SK-N-SH treated with all-trans-retinoic acid at 6 μM for 48 hours (cell line): ENCODE results near the gene WDSUB1.

Source experiments
- ATAC-seq: fragments of 200-7000 bp; cut with Tn5 transposase; 3 replicates; pipeline ENCODE4 v1.9.1; 2020; ENCODE audit warnings: mild to moderate bottlenecking, moderate library complexity
- BACH2 ChIP-seq: fragments of 250-450 bp; sonication (Bioruptor Pico); IDR thresholded peaks from 2 replicates; pipeline ENCODE4 v1.9.0; 2021; ENCODE audit warnings: mild to moderate bottlenecking, borderline replicate concordance
- CSDC2 ChIP-seq: fragments of 250-450 bp; sonication (Bioruptor Pico); IDR thresholded peaks from 2 replicates; pipeline ENCODE4 v1.5.0; 2020; ENCODE audit warnings: mild to moderate bottlenecking, moderate library complexity
- CSRNP3 ChIP-seq: fragments of 250-450 bp; sonication (Bioruptor Pico); IDR thresholded peaks from 2 replicates; pipeline ENCODE4 v1.5.1; 2021; ENCODE audit warnings: mild to moderate bottlenecking, moderate library complexity
- ESRRG ChIP-seq: fragments of 250-450 bp; sonication (Bioruptor Pico); IDR thresholded peaks from 2 replicates; pipeline ENCODE4 v1.6.1; 2021; ENCODE audit warnings: mild to moderate bottlenecking
- OSR1 ChIP-seq: fragments of 250-450 bp; sonication (Bioruptor Pico); IDR thresholded peaks from 2 replicates; pipeline ENCODE4 v1.8.0; 2022; ENCODE audit warnings: moderate library complexity, mild to moderate bottlenecking, inconsistent platforms
- PATZ1 ChIP-seq: fragments of 250-450 bp; sonication (Bioruptor Pico); IDR thresholded peaks from 2 replicates; pipeline ENCODE4 v1.8.0; 2020; ENCODE audit warnings: mild to moderate bottlenecking, moderate library complexity, borderline replicate concordance
- RARB ChIP-seq: fragments of 250-450 bp; sonication (Bioruptor Pico); IDR thresholded peaks from 2 replicates; pipeline ENCODE4 v1.8.0; 2021; ENCODE audit warnings: mild to moderate bottlenecking, moderate library complexity
- SNAI2 ChIP-seq: fragments of 250-450 bp; sonication (Bioruptor Pico); IDR thresholded peaks from 2 replicates; pipeline ENCODE4 v1.5.0; 2020; ENCODE audit warnings: mild to moderate bottlenecking, moderate library complexity
- TCF4 ChIP-seq: fragments of 250-450 bp; sonication (Bioruptor Pico); IDR thresholded peaks from 2 replicates; pipeline ENCODE4 v1.8.0; 2021; ENCODE audit warnings: mild to moderate bottlenecking, moderate library complexity, borderline replicate concordance
- TOX ChIP-seq: fragments of 250-450 bp; sonication (Bioruptor Pico); IDR thresholded peaks from 2 replicates; pipeline ENCODE4 v1.8.0; 2021; ENCODE audit warnings: mild to moderate bottlenecking, moderate library complexity, borderline replicate concordance
- TSHZ2 ChIP-seq: fragments of 250-450 bp; sonication (Bioruptor Pico); IDR thresholded peaks from 2 replicates; pipeline ENCODE4 v1.5.0; 2020; ENCODE audit warnings: mild to moderate bottlenecking, moderate library complexity
- ZFP30 ChIP-seq: fragments of 450-650 bp; formaldehyde crosslinking; IDR thresholded peaks from 2 replicates; pipeline ENCODE4 v1.5.0; 2022; ENCODE audit warnings: mild to moderate bottlenecking, moderate library complexity
- ZNF565 ChIP-seq: fragments of 450-650 bp; formaldehyde crosslinking; conservative IDR thresholded peaks from 2 replicates; pipeline ENCODE4 v1.5.0; 2020; ENCODE audit warnings: low read depth, mild to moderate bottlenecking, moderate library complexity
- ZNF70 ChIP-seq: fragments of 450-650 bp; formaldehyde crosslinking; IDR thresholded peaks from 2 replicates; pipeline ENCODE4 v1.5.0; 2020; ENCODE audit warnings: mild to moderate bottlenecking, moderate library complexity
- ZNF8 ChIP-seq: fragments of 450-650 bp; formaldehyde crosslinking; IDR thresholded peaks from 2 replicates; pipeline ENCODE4 v1.5.0; 2020; ENCODE audit warnings: mild to moderate bottlenecking, moderate library complexity
- TF ChIP-seq, protein P1 (sequence below): fragments of 250-450 bp; sonication (Bioruptor Pico); IDR thresholded peaks from 2 replicates; pipeline ENCODE4 v1.5.1; 2020; ENCODE audit warnings: low read depth, mild to moderate bottlenecking, moderate library complexity
- TF ChIP-seq, protein P2 (sequence below): fragments of 250-450 bp; sonication (Bioruptor Pico); IDR thresholded peaks from 2 replicates; pipeline ENCODE4 v1.8.0; 2021; ENCODE audit warnings: low read depth, mild to moderate bottlenecking, moderate library complexity, borderline replicate concordance

The WDSUB1 gene

DNA sequence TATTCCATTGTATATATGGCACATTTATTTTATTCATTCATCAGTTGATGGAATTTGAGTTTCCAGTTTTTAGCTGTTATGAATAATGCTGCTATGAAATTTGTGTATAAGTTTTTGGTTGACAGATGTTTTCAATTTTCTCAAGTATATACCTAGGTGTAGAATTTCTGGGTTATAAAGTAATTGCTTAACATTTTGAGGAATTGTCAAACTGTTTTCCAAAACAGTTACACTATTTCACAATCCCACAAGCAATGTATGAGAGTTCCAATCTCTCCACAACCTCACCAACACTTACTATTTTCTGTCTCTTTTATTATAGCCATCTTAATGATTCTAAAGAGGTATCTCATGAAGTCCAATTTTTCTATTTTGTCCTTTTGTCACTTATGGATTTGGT is 12.5 kb upstream of the WDSUB1 start:
- no peak for ATAC-seq
- TF ChIP-seq PATZ1 (CRISPR knock-in tag) = no peak

- TF ChIP-seq, protein P1, sequence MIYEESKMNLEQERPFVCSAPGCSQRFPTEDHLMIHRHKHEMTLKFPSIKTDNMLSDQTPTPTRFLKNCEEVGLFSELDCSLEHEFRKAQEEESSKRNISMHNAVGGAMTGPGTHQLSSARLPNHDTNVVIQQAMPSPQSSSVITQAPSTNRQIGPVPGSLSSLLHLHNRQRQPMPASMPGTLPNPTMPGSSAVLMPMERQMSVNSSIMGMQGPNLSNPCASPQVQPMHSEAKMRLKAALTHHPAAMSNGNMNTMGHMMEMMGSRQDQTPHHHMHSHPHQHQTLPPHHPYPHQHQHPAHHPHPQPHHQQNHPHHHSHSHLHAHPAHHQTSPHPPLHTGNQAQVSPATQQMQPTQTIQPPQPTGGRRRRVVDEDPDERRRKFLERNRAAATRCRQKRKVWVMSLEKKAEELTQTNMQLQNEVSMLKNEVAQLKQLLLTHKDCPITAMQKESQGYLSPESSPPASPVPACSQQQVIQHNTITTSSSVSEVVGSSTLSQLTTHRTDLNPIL = no peak
- TF ChIP-seq TSHZ2 (CRISPR knock-in tag) (no peak), TOX (CRISPR knock-in tag) (no peak), OSR1 (CRISPR knock-in tag) (no peak), CSRNP3 (CRISPR knock-in tag) (no peak), BACH2 (CRISPR knock-in tag) (no peak), SNAI2 (CRISPR knock-in tag) (no peak), RARB (CRISPR knock-in tag) (no peak), ZFP30 (CRISPR knock-in tag) (no peak), ZNF8 (CRISPR knock-in tag) (no peak), ZNF565 (CRISPR knock-in tag) (no peak)
- TF ChIP-seq, protein P2, sequence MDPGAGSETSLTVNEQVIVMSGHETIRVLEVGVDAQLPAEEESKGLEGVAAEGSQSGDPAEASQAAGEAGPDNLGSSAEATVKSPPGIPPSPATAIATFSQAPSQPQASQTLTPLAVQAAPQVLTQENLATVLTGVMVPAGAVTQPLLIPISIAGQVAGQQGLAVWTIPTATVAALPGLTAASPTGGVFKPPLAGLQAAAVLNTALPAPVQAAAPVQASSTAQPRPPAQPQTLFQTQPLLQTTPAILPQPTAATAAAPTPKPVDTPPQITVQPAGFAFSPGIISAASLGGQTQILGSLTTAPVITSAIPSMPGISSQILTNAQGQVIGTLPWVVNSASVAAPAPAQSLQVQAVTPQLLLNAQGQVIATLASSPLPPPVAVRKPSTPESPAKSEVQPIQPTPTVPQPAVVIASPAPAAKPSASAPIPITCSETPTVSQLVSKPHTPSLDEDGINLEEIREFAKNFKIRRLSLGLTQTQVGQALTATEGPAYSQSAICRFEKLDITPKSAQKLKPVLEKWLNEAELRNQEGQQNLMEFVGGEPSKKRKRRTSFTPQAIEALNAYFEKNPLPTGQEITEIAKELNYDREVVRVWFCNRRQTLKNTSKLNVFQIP = no peak
- ATAC-seq = no peak
Measured at GRCh38 chr2:159297042-159297707, 10.7 kb upstream of the WDSUB1 start.

DNA sequence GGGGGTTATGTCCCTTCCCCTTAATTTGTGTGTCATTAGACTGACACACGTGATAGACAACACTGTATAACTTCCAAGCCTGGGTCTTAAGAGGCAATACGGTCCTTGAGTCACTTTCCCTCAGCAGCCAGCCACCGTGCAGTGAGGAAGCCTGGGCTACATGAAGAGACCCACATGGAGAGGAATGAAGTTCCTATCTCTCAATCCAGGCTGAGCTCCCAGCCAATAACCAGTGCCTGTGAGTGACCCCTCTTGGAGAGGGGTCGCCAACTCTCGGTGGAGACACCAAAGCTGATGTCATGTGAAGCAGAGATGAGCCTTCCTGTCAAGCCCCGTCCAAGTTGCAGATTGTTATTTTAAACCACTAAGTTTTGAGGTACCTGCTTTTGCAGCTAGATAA is 5.7 kb upstream of the WDSUB1 start:
- ATAC-seq = no peak
- TF ChIP-seq ZNF70 (CRISPR knock-in tag) = no peak
- no peak for TF ChIP-seq OSR1 (CRISPR knock-in tag)
- TF ChIP-seq TCF4 (CRISPR knock-in tag) = no peak
- no peak for TF ChIP-seq BACH2 (CRISPR knock-in tag)
- no peak for TF ChIP-seq ZFP30 (CRISPR knock-in tag)
- TF ChIP-seq CSDC2 (CRISPR knock-in tag) = no peak
- no peak for TF ChIP-seq ESRRG

GRCh38 chr2:159290289-159290907 is 3.9 kb upstream of the WDSUB1 start:
- TF ChIP-seq ZFP30 (CRISPR knock-in tag) = no peak
- no peak for TF ChIP-seq ESRRG
- TF ChIP-seq TCF4 (CRISPR knock-in tag) = peak; percentile 67; the same call in 1 of the 2 replicates
- 0 out of 2 replicates have a peak, but pooled peaks have one; percentile 43 for TF ChIP-seq TSHZ2 (CRISPR knock-in tag)
- no peak for TF ChIP-seq TOX (CRISPR knock-in tag)
- TF ChIP-seq SNAI2 (CRISPR knock-in tag) = no peak
- ATAC-seq = peak; percentile 17; the same call in 1 of the 3 replicates
